HAP-1 (cell line): ENCODE results near the gene TRAPPC12.

ENCODE experiments used
- DNase-seq, 2 experiments: peaks; one replicate each; pipeline ENCODE4 v3.0.0-alpha.2; 2016 to 2020; ENCODE audit warnings: low spot score in 2 of 2
- H3K27me3 ChIP-seq: fragments of 250-450 bp; sonication (Bioruptor Pico); 2 replicates; pipeline ENCODE4 v1.5.1; 2020; ENCODE audit warnings: low read depth, mild to moderate bottlenecking, moderate library complexity
- H3K36me3 ChIP-seq: fragments of 250-450 bp; sonication (Bioruptor Pico); replicated peaks from 2 replicates; pipeline ENCODE4 v1.5.1; 2020; ENCODE audit warnings: mild to moderate bottlenecking
- H3K4me1 ChIP-seq: fragments of 250-450 bp; sonication (Bioruptor Pico); 2 replicates; pipeline ENCODE4 v1.5.1; 2020; ENCODE audit warnings: mild to moderate bottlenecking
- H3K4me3 ChIP-seq: fragments of 250-450 bp; sonication (Bioruptor Pico); 2 replicates; pipeline ENCODE4 v1.5.1; 2020; ENCODE audit warnings: mild to moderate bottlenecking, moderate library complexity
- H3K9me3 ChIP-seq: fragments of 250-450 bp; sonication (Bioruptor Pico); 2 replicates; pipeline ENCODE4 v1.5.1; 2020; ENCODE audit warnings: mild to moderate bottlenecking, moderate library complexity
- in situ Hi-C: fragments of 300-500 bp; cut with MboI; formaldehyde crosslinking; loops from 3 replicates; pipeline ENCODE4 v1.14.3; 2020; ENCODE audit warnings: low sequenced_read_pairs, inconsistent platforms, mixed read lengths

TRAPPC12 gene

GRCh38 chr2:3406501-3406900 lies 27.0 kb downstream of the TRAPPC12 start:
- in situ Hi-C loops: no loop called here
- H3K36me3 ChIP-seq: peaks cover 22% of the 10 kb centered on the region

GRCh38 chr2:3408781-3409180 lies 29.3 kb downstream of the TRAPPC12 start:
- in situ Hi-C loops: no loop called here
- DNase-seq: no peak
- H3K27me3 ChIP-seq: no peaks in the 10 kb centered on the region
- no peaks in the 10 kb centered on the region for H3K4me1 ChIP-seq
- H3K9me3 ChIP-seq: no peaks in the 10 kb centered on the region
- no peak overlapping the region for H3K4me3 ChIP-seq
- peaks cover 9% of the 10 kb centered on the region for H3K36me3 ChIP-seq

More at GRCh38 chr2:3406501-3406900, 27.0 kb downstream of the TRAPPC12 start:
- Histone ChIP-seq H3K27me3 (no peaks in the 10 kb centered on the region), H3K9me3 (no peaks in the 10 kb centered on the region), H3K4me1 (no peaks in the 10 kb centered on the region), H3K4me3 (no peak overlapping the region)
- no peak for DNase-seq

GRCh38 chr2:3409627-3410170 lies 30.2 kb downstream of the TRAPPC12 start:
- DNase-seq: no peak
- peaks cover 9% of the 10 kb centered on the region for H3K36me3 ChIP-seq
- H3K4me1 ChIP-seq: no peaks in the 10 kb centered on the region
- no peaks in the 10 kb centered on the region for H3K27me3 ChIP-seq
- H3K9me3 ChIP-seq: no peaks in the 10 kb centered on the region
- no peak overlapping the region for H3K4me3 ChIP-seq
- in situ Hi-C loops: no loop called here

- Histone ChIP-seq H3K4me1 (no peaks in the 10 kb centered on the region), H3K4me3 (no peak overlapping the region), H3K27me3 (no peaks in the 10 kb centered on the region), H3K36me3 (0 out of 2 replicates have a peak, but pooled peaks cover 3% of the 10 kb centered on the region), H3K9me3 (no peaks in the 10 kb centered on the region)
- in situ Hi-C loops: no loop called here
- DNase-seq: no peak
These were observed 31.6 kb downstream of the TRAPPC12 start for GRCh38 chr2:3411103-3411502.

GRCh38 chr2:3413697-3414096 lies 34.2 kb downstream of the TRAPPC12 start:
- Histone ChIP-seq H3K4me3 (no peak overlapping the region), H3K36me3 (no peaks in the 10 kb centered on the region), H3K27me3 (no peaks in the 10 kb centered on the region), H3K4me1 (no peaks in the 10 kb centered on the region), H3K9me3 (no peaks in the 10 kb centered on the region)
- in situ Hi-C loops: no loop called here
- DNase-seq: no peak

- in situ Hi-C loops: no loop called here
- no peaks in the 10 kb centered on the region for H3K27me3 ChIP-seq
- no peaks in the 10 kb centered on the region for H3K4me1 ChIP-seq
- H3K9me3 ChIP-seq: no peaks in the 10 kb centered on the region
- no peaks in the 10 kb centered on the region for H3K36me3 ChIP-seq
- H3K4me3 ChIP-seq: no peak overlapping the region
- DNase-seq: no peak
These were observed 34.8 kb downstream of the TRAPPC12 start for GRCh38 chr2:3414133-3414860.

- DNase-seq: no peak
- peaks cover 6% of the 10 kb centered on the region for H3K36me3 ChIP-seq
- H3K9me3 ChIP-seq: no peaks in the 10 kb centered on the region
- in situ Hi-C loops: no loop called here
- no peaks in the 10 kb centered on the region for H3K27me3 ChIP-seq
- no peaks in the 10 kb centered on the region for H3K4me1 ChIP-seq
- H3K4me3 ChIP-seq: no peak overlapping the region
These were observed 39.4 kb downstream of the TRAPPC12 start for GRCh38 chr2:3418766-3419404.

- Histone ChIP-seq H3K9me3 (no peaks in the 10 kb centered on the region), H3K4me3 (no peak overlapping the region), H3K4me1 (no peaks in the 10 kb centered on the region), H3K36me3 (peaks cover 18% of the 10 kb centered on the region), H3K27me3 (no peaks in the 10 kb centered on the region)
- in situ Hi-C loops: no loop called here
- no peak for DNase-seq
These were observed 40.7 kb downstream of the TRAPPC12 start for GRCh38 chr2:3420076-3420768.

GRCh38 chr2:3420769-3421397 lies 41.4 kb downstream of the TRAPPC12 start:
- in situ Hi-C loops: no loop called here
- no peaks in the 10 kb centered on the region for H3K4me1 ChIP-seq
- H3K9me3 ChIP-seq: no peaks in the 10 kb centered on the region
- peaks cover 21% of the 10 kb centered on the region for H3K36me3 ChIP-seq
- H3K27me3 ChIP-seq: no peaks in the 10 kb centered on the region
- no peak overlapping the region for H3K4me3 ChIP-seq
- no peak for DNase-seq

GRCh38 chr2:3421580-3421979 lies 42.1 kb downstream of the TRAPPC12 start:
- no peak overlapping the region for H3K4me3 ChIP-seq
- H3K4me1 ChIP-seq: no peaks in the 10 kb centered on the region
- in situ Hi-C loops: no loop called here
- H3K9me3 ChIP-seq: no peaks in the 10 kb centered on the region
- H3K27me3 ChIP-seq: no peaks in the 10 kb centered on the region
- H3K36me3 ChIP-seq: peaks cover 21% of the 10 kb centered on the region
- DNase-seq: no peak

- no peak for DNase-seq
- H3K9me3 ChIP-seq: no peaks in the 10 kb centered on the region
- H3K27me3 ChIP-seq: no peaks in the 10 kb centered on the region
- in situ Hi-C loops: no loop called here
- no peaks in the 10 kb centered on the region for H3K4me1 ChIP-seq
- H3K36me3 ChIP-seq: peaks cover 21% of the 10 kb centered on the region
- H3K4me3 ChIP-seq: no peak overlapping the region
These were observed 42.8 kb downstream of the TRAPPC12 start for GRCh38 chr2:3422161-3422779.

GRCh38 chr2:3423492-3424170 lies 44.1 kb downstream of the TRAPPC12 start:
- Histone ChIP-seq H3K27me3 (no peaks in the 10 kb centered on the region), H3K4me1 (no peaks in the 10 kb centered on the region), H3K36me3 (peaks cover 25% of the 10 kb centered on the region), H3K9me3 (no peaks in the 10 kb centered on the region), H3K4me3 (no peak overlapping the region)
- peak; percentile 13 to 88 for DNase-seq
- in situ Hi-C loops: no loop called here
